Fibroblast of skin of right biceps (primary cell): Measurements from ENCODE around the gene OLIG1.

Experiments used
- DNase-seq: peaks from one replicate; pipeline ENCODE4 v3.0.0-alpha.2; 2013

Gene OLIG1

GRCh38 chr21:33031152-33031911, 38.6 kb upstream of the OLIG1 start:
- DNase-seq, result no peak

DNA sequence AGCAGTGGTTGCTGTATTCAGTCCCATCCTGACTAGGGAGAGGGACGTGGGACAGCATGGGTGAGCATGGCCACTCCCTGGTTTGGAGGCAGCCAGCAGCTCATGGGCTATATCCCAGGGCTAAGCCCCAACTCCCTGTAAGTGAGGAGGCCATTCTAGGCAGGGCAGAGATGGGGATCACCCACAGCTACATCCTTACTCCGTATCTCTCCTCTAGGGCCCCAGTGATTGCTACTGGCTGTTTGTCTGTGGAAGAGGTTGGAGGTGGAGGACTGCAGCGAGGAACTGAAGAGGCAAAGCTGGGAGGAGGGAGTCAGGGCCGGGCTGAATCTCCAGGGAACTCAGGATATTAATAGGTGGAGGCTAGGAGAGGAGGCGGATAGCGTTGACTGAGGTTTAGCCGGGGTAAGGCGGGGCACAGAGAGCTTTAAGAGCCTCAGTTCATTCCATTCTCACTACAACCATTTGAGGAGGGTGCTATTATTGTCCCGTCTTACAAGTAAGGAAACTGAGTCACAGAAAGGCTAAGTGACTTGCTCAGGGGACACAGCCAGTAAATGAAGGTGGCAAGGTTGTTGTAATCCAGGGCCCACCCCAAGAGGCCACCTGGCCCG, 37.4 kb upstream of the OLIG1 start:
- no peak for DNase-seq

DNA sequence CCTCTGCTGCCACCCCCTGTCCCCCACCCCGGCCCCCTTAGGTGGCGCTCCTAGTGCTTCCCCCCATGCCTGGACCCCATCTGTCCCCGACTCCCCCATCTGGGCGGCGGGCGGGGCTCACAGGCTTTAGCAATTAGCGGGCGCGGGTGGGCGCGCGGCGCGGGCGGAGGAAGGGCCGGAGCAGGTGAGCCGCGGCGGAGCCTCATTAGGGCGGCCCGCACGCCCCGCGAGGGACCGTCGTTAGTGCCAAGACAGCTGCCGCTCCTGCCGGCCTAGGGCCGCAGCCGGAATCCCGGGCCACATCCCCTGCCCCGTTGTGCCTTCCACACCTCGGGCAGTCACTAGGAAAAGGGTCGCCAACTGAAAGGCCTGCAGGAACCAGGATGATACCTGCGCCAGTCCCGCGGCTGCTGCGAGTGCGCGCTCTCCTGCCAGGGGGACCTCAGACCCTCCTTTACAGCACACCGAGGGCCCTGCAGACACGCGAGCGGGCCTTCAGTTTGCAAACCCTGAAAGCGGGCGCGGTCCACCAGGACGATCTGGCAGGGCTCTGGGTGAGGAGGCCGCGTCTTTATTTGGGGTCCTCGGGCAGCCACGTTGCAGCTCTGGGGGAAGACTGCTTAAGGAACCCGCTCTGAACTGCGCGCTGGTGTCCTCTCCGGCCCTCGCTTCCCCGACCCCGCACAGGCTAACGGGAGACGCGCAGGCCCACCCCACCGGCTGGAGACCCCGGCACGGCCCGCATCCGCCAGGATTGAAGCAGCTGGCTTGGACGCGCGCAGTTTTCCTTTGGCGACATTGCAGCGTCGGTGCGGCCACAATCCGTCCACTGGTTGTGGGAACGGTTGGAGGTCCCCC, 36.6 kb upstream of the OLIG1 start:
- DNase-seq, result no peak

DNA sequence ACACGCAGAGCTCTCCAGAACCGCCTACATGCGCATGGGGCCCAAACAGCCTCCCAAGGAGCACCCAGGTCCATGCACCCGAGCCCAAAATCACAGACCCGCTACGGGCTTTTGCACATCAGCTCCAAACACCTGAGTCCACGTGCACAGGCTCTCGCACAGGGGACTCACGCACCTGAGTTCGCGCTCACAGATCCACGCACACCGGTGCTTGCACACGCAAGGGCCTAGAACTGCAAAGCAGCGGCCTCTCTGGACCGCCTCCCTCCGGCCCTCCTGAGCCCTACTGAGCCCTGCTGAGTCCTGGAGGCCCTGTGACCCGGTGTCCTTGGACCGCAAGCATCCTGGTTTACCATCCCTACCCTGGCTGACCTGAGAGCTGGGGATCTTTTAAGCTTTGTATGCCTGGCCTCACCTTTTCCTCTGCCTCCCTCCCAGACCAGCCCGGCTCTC, 36.0 kb upstream of the OLIG1 start:
- no peak for DNase-seq

DNA sequence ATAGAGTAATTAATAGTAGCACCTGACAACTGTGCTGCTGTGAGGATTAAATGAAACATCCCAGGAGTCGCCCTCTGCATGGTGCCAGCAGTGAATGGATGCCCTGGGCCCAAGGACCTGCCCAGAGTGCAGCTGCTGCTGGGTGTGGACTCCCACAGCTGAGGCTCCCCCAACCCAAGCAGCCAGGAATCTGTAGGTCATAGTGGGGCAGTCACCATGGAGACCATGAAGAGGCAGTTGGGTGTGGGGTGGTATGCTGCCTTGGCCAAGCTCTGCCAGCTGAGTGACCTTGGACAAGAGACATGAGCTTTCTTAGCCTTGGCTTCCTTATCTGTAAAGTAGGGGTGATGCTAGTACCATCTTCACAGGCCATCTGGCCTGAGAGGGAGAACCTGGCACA, 34.8 kb upstream of the OLIG1 start:
- DNase-seq, result no peak

DNA sequence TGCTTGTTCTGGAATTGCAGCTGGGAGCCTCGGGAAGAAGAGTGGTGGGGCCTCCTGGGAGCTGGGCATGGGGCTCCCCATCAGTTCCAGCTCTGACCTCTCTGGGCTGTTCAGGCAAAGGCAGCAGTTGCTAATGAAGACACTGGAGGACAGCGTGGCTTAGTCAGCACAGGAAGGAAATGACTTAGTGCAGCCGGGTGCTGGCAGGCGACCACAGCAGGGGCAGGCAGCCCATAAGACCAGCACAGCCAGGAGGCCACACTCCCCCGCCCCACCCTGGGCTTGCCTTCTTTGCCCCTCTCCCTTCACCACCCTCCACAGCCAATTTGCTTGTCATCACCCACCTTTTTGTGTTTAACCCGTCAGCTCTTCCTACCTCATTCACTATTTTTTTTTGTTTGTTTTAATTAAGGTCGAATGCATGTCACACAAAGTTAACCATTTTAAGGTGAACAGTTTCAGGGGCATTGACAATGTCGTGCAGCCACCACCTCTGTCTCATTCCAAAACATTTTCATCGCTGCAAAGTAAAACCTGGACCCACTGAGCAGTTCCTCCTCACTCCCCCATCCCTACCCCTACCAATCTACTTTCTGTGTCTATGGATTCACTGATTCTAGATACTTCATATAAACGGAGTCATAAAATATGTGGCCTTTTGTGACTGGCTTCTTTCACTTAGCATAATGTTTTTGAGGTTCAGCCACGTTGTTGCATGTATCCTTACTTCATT, 33.3 kb upstream of the OLIG1 start:
- peak; percentile 71 for DNase-seq

- DNase-seq, result no peak
Measured at GRCh38 chr21:33037501-33037900, 32.4 kb upstream of the OLIG1 start.

DNA sequence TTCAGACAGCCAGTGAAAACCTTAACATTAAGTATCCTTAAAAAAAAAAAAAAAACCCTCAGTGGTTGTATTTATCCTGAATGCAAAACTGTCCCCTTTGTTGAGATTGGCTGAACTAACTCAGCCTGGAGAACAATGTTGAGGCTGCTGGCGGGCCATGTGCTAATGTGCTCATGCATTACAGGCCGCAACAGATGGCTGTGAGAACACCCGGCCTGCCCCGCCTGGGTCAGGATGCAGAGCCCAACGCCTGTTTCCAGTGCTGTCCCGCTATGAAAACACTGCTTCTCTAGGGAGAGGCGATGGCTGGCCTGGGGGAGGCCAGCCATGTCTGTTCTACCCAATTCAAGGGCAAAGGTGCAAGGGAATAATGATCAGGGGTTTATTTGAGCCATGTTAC, 30.4 kb upstream of the OLIG1 start:
- no peak for DNase-seq

DNA sequence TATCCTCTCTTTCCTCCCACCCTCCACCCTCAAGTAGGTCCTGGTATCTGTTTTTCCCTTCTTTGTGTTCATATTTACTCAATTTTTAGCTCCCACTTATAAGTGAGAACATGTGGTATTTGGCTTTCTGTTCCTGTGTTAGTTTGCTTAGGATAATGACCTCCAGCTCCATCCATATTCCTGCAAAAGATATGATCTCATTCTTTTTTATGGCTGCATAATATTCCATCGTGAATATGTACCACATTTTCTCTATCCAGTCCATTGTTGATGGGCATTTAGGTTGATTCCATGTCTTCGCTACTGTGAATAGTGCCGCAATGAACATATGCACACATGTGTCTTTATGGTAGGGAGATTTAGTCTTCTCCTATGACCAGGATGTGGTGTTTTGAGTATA, 29.7 kb upstream of the OLIG1 start:
- DNase-seq, result no peak

DNA sequence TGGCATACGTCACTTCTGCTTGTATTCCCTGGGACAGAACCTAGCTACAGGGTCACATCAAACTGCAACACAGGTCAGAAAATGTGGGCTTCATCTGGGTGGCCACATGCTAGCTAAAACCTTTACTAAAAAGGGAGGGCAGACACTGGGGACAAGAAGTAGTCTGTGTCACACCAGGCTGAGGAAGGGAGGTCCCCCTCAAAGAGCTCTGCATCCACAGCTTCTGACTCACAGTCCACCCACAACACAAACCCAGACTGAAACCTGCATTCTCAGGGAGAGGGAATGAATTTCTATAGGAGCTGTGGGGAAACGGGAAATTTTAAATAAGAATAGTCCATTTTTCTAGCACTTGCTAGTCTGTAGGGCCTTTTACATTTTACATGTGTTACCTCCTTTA, 28.0 kb upstream of the OLIG1 start:
- DNase-seq, result peak; percentile 32

GRCh38 chr21:33042812-33043211, 27.1 kb upstream of the OLIG1 start:
- peak; percentile 93 for DNase-seq

DNA sequence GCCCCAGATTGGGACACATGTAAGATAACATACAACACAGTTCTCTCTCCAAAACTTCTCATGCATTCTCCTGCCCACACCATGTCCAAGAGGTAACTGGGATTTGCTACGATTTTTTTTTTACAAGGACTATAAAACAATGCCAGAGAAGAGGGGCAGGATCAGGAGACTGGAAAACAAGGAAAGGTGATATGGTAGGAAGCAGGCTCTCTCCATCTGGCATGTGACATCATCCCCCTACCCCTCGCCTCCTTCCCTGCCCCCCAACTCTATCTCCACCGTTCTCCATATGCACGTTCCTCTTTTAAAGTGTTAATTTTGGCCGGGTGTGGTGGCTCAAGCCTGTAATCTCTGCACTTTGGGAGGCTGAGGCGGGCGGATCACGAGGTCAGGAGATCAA, 23.5 kb upstream of the OLIG1 start:
- DNase-seq, result no peak

- peak; percentile 51 for DNase-seq
Measured at GRCh38 chr21:33047231-33047630, 22.7 kb upstream of the OLIG1 start.

- no peak for DNase-seq
Measured at GRCh38 chr21:33051925-33052324, 18.0 kb upstream of the OLIG1 start.

DNA sequence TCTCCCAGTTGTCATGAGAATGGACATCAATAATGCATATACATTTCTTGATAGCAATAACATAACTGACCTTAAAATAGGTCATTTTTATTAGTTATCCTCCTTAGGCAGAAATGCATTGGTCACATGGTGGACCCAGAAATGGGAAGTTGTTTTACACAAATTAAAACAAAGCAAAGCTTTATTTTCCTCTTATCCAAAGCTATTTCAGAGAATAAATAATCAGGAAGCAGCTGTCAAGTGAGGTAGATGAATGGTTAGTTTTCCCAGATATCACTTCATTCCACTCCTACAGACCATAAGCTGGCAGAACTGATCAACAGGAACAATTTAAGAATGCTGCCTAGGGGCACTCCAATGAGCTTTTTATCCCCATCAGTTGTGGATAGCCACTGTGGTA, 16.0 kb upstream of the OLIG1 start:
- DNase-seq, result no peak

- DNase-seq, result no peak
Measured at GRCh38 chr21:33055991-33056390, 13.9 kb upstream of the OLIG1 start.

- DNase-seq, result no peak
Measured at GRCh38 chr21:33057385-33057940, 12.5 kb upstream of the OLIG1 start.

DNA sequence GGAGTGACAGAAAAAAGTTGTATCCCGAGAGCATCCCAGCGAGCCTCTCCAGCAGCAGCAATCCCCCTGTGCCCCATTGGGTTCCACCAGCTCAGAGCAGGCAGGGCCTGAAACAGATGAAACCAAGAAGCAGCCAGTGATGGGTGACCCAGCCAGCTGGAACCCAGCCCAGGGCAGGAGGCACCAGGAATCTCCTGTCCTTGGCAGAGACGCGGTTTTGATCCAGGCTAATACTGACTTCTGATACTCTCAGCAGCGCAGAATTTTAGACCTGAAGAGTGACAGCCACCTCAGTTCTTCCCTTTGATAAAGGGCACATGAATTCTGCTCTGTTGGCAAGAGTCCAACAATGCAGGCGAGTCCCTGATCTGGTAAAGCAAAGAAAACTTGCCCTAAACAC, 11.4 kb upstream of the OLIG1 start:
- DNase-seq, result no peak

GRCh38 chr21:33058957-33059356, 11.0 kb upstream of the OLIG1 start:
- DNase-seq, result no peak

DNA sequence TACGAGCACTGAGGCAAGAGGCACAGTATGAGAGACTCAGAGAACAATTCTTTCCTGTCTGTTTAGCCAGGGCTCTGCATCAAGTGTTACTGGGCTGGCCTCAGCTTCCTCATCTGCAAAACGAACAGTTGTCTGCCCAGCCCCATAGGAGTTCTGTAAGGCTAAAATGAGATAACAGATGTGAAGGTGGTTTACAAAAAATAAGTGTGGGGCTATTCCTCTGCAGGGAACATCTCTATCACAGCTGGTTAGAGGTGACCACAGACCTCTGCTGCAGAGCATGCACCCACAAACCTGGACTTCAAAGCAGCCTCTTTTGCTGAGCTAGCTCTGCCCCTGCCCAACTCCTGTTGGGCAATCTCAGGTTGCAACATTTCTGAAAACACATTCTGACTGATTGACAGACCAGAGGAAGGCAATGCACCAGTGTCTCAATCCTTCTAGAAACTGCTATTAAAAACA, 10.5 kb upstream of the OLIG1 start:
- no peak for DNase-seq

- no peak for DNase-seq
Measured at GRCh38 chr21:33061233-33061632, 8.7 kb upstream of the OLIG1 start.

DNA sequence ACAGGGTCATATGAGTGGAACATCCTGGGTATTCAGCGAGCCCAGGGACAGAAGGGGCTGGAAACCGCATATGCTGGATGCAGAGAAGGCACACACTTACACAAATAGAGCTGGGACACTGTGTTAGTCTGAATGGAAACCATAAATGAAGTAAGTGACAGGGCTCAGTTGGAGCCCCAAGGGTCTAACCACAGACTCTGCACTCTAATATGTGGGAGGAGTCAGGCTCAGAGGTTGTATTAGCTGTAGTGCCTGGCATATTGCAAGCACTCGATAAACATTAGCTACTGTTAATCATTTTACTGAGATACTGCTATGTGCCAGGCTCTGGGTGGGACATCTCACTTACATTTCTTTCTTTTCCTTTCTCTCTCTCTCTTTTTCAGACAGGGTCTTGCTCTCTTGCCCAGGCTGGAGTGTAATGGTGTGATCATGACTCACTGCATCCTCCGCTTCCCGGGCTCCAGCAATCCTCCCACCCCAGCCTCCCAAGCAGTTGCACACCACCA, 6.5 kb upstream of the OLIG1 start:
- no peak for DNase-seq
